ENCODE data around the gene OR1A2. TPM values are rescaled to one million over a fixed set of nuclear protein-coding genes. Genes with fewer than 3 reads are reported as not detected.
"Not testable (repeated sequence)": the region's sequence is repeated elsewhere in the genome, so short reads cannot be mapped to it uniquely, and the experiment has no call there.

Gene OR1A2
- total RNA-seq, 4 donors from 2014 or later: not detected

DNA sequence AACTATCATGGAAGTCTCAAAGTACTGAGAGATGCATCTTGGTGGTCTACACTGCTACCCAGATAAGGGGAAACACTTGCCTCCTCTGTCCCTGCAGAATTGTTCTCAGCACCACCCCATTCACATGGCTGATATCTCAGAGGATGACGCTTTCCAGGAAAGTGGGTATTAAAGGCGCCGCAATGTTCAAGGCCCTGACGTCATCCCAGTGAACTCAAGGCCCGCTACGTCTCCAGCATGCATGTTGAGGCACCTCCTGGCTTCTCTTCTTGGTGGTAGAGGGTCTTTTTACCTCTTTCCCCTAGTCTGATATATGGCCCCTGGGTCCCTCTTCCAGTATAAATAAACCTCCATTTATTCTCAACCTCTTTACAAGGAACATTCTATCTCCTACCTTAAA lies 11.2 kb downstream of the OR1A2 start:
- H3K9me3 ChIP-seq: no peaks in the 10 kb centered on the region
- H3K27me3 ChIP-seq: no peaks in the 10 kb centered on the region
- no peaks in the 10 kb centered on the region for H3K36me3 ChIP-seq
- no peak overlapping the region for H3K27ac ChIP-seq
- 90 to 95% methylated on average over 6 of the region's 6 CpGs for WGBS, 2 donors
- no peak for DNase-seq
- no peak overlapping the region for H3K4me3 ChIP-seq (replicated peaks in 1 of 3)
- H3K4me1 ChIP-seq: no peaks in the 10 kb centered on the region
- intact Hi-C loops (cut with DNase I): no loop called here
- no peak for TF ChIP-seq CTCF (IDR thresholded peaks at IDR 0.05)
- no peak for TF ChIP-seq POLR2A (IDR thresholded peaks at IDR 0.05)

GRCh38 chr17:3213001-3213400 lies 15.7 kb downstream of the OR1A2 start:
- H3K4me1 ChIP-seq: no peaks in the 10 kb centered on the region
- H3K36me3 ChIP-seq: no peaks in the 10 kb centered on the region
- H3K4me3 ChIP-seq (replicated peaks in 1 of 3): no peak overlapping the region
- intact Hi-C loops (cut with DNase I): no loop called here
- no peaks in the 10 kb centered on the region for H3K27me3 ChIP-seq
- H3K27ac ChIP-seq: no peak overlapping the region
- DNase-seq: no peak
- 85 to 98% methylated on average over 3 of the region's 3 CpGs for WGBS, 2 donors
- no peaks in the 10 kb centered on the region for H3K9me3 ChIP-seq
- TF ChIP-seq CTCF (IDR thresholded peaks at IDR 0.05) (no peak), POLR2A (IDR thresholded peaks at IDR 0.05) (no peak)

DNA sequence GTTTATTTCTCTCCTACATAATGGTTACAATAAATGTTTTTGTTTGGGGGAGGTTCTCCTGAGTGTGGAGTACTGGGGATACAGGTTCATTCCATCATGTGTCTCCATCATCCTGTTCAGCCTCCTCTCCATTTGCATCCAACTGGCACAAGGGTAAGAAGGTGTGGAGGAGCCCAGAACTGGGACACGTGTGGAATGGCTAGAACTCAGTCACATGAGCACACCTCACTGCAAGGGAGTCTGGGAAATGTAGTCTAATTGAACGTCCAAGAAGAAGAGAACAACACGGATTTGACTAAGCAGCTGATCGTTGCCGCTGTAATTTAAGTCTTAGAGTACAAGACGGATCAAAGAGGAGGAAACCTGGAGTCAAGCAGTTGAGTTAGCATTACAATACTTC lies 16.3 kb downstream of the OR1A2 start:
- TF ChIP-seq CTCF (IDR thresholded peaks at IDR 0.05) (no peak), POLR2A (IDR thresholded peaks at IDR 0.05) (no peak)
- Histone ChIP-seq H3K4me3 (replicated peaks in 1 of 3) (no peak overlapping the region), H3K27me3 (no peaks in the 10 kb centered on the region), H3K9me3 (no peaks in the 10 kb centered on the region), H3K27ac (no peak overlapping the region), H3K36me3 (no peaks in the 10 kb centered on the region), H3K4me1 (no peaks in the 10 kb centered on the region)
- no peak for DNase-seq
- 69 to 70% methylated on average over 6 of the region's 6 CpGs for WGBS, 2 donors
- intact Hi-C loops (cut with DNase I): no loop called here

- intact Hi-C loops (cut with DNase I); H3K27me3 ChIP-seq; H3K27ac ChIP-seq; H3K4me3 ChIP-seq (replicated peaks in 1 of 3); H3K4me1 ChIP-seq; DNase-seq; H3K36me3 ChIP-seq; H3K9me3 ChIP-seq: not testable (repeated sequence)
- 71 to 77% methylated on average over 3 of the region's 3 CpGs for WGBS, 2 donors
These were observed 22.7 kb downstream of the OR1A2 start for GRCh38 chr17:3219978-3220377.

DNA sequence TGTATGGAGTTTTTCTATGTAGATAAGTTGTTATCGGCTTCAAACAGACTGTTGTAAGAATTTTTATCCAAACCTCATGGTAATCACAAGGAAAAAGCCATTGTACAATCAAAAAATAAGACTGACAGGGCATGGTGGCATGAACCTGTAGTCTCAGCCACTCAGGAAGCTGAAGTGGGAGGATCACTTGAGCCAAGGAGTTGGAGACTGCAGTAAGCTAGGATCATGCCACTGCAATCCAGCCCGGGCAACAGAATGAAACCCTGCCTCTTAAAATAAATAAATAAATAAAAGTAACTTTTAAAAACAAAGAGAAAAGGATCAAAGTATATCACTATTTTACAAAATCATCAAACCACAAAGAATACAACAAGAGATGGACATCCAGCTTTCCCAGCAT lies 24.5 kb downstream of the OR1A2 start:
- Histone ChIP-seq H3K4me3 (replicated peaks in 1 of 3) (no peak overlapping the region), H3K36me3 (no peaks in the 10 kb centered on the region), H3K27me3 (no peaks in the 10 kb centered on the region), H3K4me1 (no peaks in the 10 kb centered on the region), H3K9me3 (no peaks in the 10 kb centered on the region), H3K27ac (no peak overlapping the region)
- intact Hi-C loops (cut with DNase I): no loop called here
- DNase-seq: no peak
- TF ChIP-seq CTCF (IDR thresholded peaks at IDR 0.05): no peak
- no peak for TF ChIP-seq POLR2A (IDR thresholded peaks at IDR 0.05)
- 80 to 90% methylated on average over 2 of the region's 2 CpGs for WGBS, 2 donors

- TF ChIP-seq CTCF (IDR thresholded peaks at IDR 0.05) (no peak), POLR2A (IDR thresholded peaks at IDR 0.05) (no peak)
- Histone ChIP-seq H3K4me3 (replicated peaks in 1 of 3) (no peak overlapping the region), H3K4me1 (no peaks in the 10 kb centered on the region), H3K27me3 (no peaks in the 10 kb centered on the region), H3K36me3 (no peaks in the 10 kb centered on the region), H3K9me3 (no peaks in the 10 kb centered on the region), H3K27ac (no peak overlapping the region)
- no peak for DNase-seq
- intact Hi-C loops (cut with DNase I): no loop called here
- 69 to 74% methylated on average over 2 of the region's 2 CpGs for whole genome bisulfite sequencing, 2 donors
These were observed 25.2 kb downstream of the OR1A2 start for GRCh38 chr17:3222505-3222904.

GRCh38 chr17:3224721-3225352 lies 27.5 kb downstream of the OR1A2 start:
- DNase-seq; H3K4me1 ChIP-seq; H3K27ac ChIP-seq; H3K36me3 ChIP-seq; H3K9me3 ChIP-seq; H3K4me3 ChIP-seq (replicated peaks in 1 of 3); H3K27me3 ChIP-seq; intact Hi-C loops (cut with DNase I): not testable (repeated sequence)

GRCh38 chr17:3232300-3232699 lies 35.0 kb downstream of the OR1A2 start:
- H3K27ac ChIP-seq; DNase-seq; intact Hi-C loops (cut with DNase I); H3K27me3 ChIP-seq; H3K4me1 ChIP-seq; H3K9me3 ChIP-seq; H3K4me3 ChIP-seq (replicated peaks in 1 of 3); H3K36me3 ChIP-seq: not testable (repeated sequence)
- WGBS, 2 donors: 82 to 83% methylated on average over 8 of the region's 8 CpGs

Measured in thyroid gland (tissue), 4 donors.